HG02678 (cell line): ENCODE results near the gene CFAP20DC.
"Not testable (repeated sequence)": the region's sequence is repeated elsewhere in the genome, so short reads cannot be mapped to it uniquely, and the experiment has no call there.

Experiments
- ATAC-seq: cut with Tn5 transposase; IDR thresholded peaks from one replicate; pipeline ENCODE4 v1.9.1; 2021; ENCODE audit warnings: mild to moderate bottlenecking, moderate library complexity; ENCODE audit not compliant: unreplicated experiment

CFAP20DC gene

GRCh38 chr3:58967866-58968265 is 82.0 kb downstream of the CFAP20DC start:
- not testable (repeated sequence) for ATAC-seq

GRCh38 chr3:58965865-58966264 is 84.0 kb downstream of the CFAP20DC start:
- no peak for ATAC-seq

- ATAC-seq = no peak
Observed at GRCh38 chr3:58963928-58964503, 85.8 kb downstream of the CFAP20DC start.

GRCh38 chr3:58962816-58963215 is 87.0 kb downstream of the CFAP20DC start:
- no peak for ATAC-seq

GRCh38 chr3:58962040-58962651 is 87.7 kb downstream of the CFAP20DC start:
- ATAC-seq = no peak

- no peak for ATAC-seq
Observed at GRCh38 chr3:58955308-58955707, 94.5 kb downstream of the CFAP20DC start.

- no peak for ATAC-seq
Observed at GRCh38 chr3:58953288-58953687, 96.5 kb downstream of the CFAP20DC start.

GRCh38 chr3:58952128-58952917 is 97.5 kb downstream of the CFAP20DC start:
- ATAC-seq = peak; percentile 84

- ATAC-seq = no peak
Observed at GRCh38 chr3:58948018-58948417, 101.8 kb downstream of the CFAP20DC start.

GRCh38 chr3:58946875-58947274 is 103.0 kb downstream of the CFAP20DC start:
- no peak for ATAC-seq

GRCh38 chr3:58938057-58938456 is 111.8 kb downstream of the CFAP20DC start:
- no peak for ATAC-seq

- ATAC-seq = no peak
Observed at GRCh38 chr3:58924578-58924977, 125.2 kb downstream of the CFAP20DC start.

- no peak for ATAC-seq
Observed at GRCh38 chr3:58900386-58900785, 149.4 kb downstream of the CFAP20DC start.

- peak; percentile 24 for ATAC-seq
Observed at GRCh38 chr3:58899953-58900298, 149.9 kb downstream of the CFAP20DC start.

GRCh38 chr3:58899159-58899952 is 150.5 kb downstream of the CFAP20DC start:
- ATAC-seq = peak; percentile 89

- no peak for ATAC-seq
Observed at GRCh38 chr3:58898513-58898912, 151.3 kb downstream of the CFAP20DC start.

GRCh38 chr3:58897646-58898045 is 152.2 kb downstream of the CFAP20DC start:
- no peak for ATAC-seq

- ATAC-seq = not testable (repeated sequence)
Observed at GRCh38 chr3:58895678-58896077, 154.1 kb downstream of the CFAP20DC start.

- not testable (repeated sequence) for ATAC-seq
Observed at GRCh38 chr3:58892526-58892925, 157.3 kb downstream of the CFAP20DC start.

- ATAC-seq = no peak
Observed at GRCh38 chr3:58888087-58888486, 161.7 kb downstream of the CFAP20DC start.

GRCh38 chr3:58884453-58884852 is 165.4 kb downstream of the CFAP20DC start:
- ATAC-seq = no peak
